Neural crest cell (in vitro differentiated cells): ENCODE data around the gene ZNF343. TPM values are rescaled to one million over a fixed set of nuclear protein-coding genes. Genes with fewer than 3 reads are reported as not detected.
"Not testable (repeated sequence)": the region's sequence is repeated elsewhere in the genome, so short reads cannot be mapped to it uniquely, and the experiment has no call there.

ENCODE experiments used
- DNase-seq: peaks from one replicate; pipeline ENCODE4 v3.0.0; 2021; ENCODE audit warnings: low read depth, mixed read lengths, low spot score
- H3K27ac Mint-ChIP-seq: one replicate; pipeline ENCODE4 v1.8.0; 2021; ENCODE audit warnings: mild to moderate bottlenecking, mixed read lengths; ENCODE audit not compliant: unreplicated experiment
- H3K27me3 Mint-ChIP-seq: 2 replicates; pipeline ENCODE4 v1.8.0; 2021; ENCODE audit warnings: low read depth, mild to moderate bottlenecking, mixed read lengths
- H3K36me3 Mint-ChIP-seq: 2 replicates; pipeline ENCODE4 v1.8.0; 2021; ENCODE audit warnings: low read depth, mild to moderate bottlenecking, mixed read lengths
- H3K4me1 Mint-ChIP-seq: 2 replicates; pipeline ENCODE4 v1.8.0; 2021; ENCODE audit warnings: mixed read lengths
- H3K4me3 Mint-ChIP-seq: one replicate; pipeline ENCODE4 v1.8.0; 2021; ENCODE audit warnings: mild to moderate bottlenecking, mixed read lengths
- H3K9me3 Mint-ChIP-seq: 2 replicates; pipeline ENCODE4 v1.8.0; 2021; ENCODE audit warnings: mixed read lengths
- CTCF ChIP-seq: fragments of 200-600 bp; sonication (generic); conservative IDR thresholded peaks from 2 replicates; pipeline ENCODE4 v1.5.0; 2021; ENCODE audit warnings: antibody characterized with exemption, mild to moderate bottlenecking
- total RNA-seq: library from RNA; stranded (reverse); gene quantifications from 2 replicates; pipeline ENCODE4 v1.2.1, GENCODE V29; 2021

ZNF343 gene
- total RNA-seq, 1 donor from 2014 or later = 12.8 TPM

GRCh38 chr20:2535711-2536559 is 27.2 kb upstream of the ZNF343 start:
- no peaks in the 10 kb centered on the region for H3K36me3 Mint-ChIP-seq
- no peak overlapping the region for H3K4me3 Mint-ChIP-seq
- peaks cover 89% of the 10 kb centered on the region for H3K27me3 Mint-ChIP-seq
- no peak for DNase-seq
- no peak overlapping the region for H3K27ac Mint-ChIP-seq
- H3K9me3 Mint-ChIP-seq = no peaks in the 10 kb centered on the region
- H3K4me1 Mint-ChIP-seq = peaks cover 19% of the 10 kb centered on the region
- no peak for TF ChIP-seq CTCF

GRCh38 chr20:2533118-2533517 is 24.4 kb upstream of the ZNF343 start:
- no peaks in the 10 kb centered on the region for H3K36me3 Mint-ChIP-seq
- TF ChIP-seq CTCF = no peak
- no peak for DNase-seq
- no peak overlapping the region for H3K4me3 Mint-ChIP-seq
- H3K27me3 Mint-ChIP-seq = peaks cover 97% of the 10 kb centered on the region
- H3K4me1 Mint-ChIP-seq = peaks cover 10% of the 10 kb centered on the region
- H3K27ac Mint-ChIP-seq = peak overlapping the region; percentile 27
- no peaks in the 10 kb centered on the region for H3K9me3 Mint-ChIP-seq

GRCh38 chr20:2528671-2529271 is 20.1 kb upstream of the ZNF343 start:
- Mint-ChIP-seq H3K27ac (no peak overlapping the region), H3K4me3 (peak overlapping the region; percentile 45), H3K27me3 (peaks cover 94% of the 10 kb centered on the region), H3K36me3 (no peaks in the 10 kb centered on the region), H3K9me3 (no peaks in the 10 kb centered on the region), H3K4me1 (peaks cover 16% of the 10 kb centered on the region)
- TF ChIP-seq CTCF = no peak
- DNase-seq = no peak

DNA sequence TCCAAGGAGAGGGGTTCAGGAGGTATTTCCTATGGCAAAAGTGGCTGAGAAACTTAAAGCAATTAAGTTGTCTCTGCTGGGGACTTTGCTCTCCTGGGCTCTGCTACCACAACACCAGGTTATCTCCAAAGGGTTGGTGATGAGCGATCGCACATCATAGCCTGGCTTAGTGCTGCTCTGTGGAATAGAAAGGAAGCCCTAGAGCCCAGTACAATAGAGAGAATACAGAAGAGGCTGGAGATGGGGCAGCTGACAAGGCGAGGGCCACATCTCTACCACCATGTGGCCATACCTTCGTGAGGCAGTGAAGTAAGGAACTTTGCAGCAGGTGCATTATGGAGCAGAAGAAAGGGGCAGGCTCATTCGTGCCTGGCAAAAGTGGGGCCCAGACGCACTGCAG is 19.0 kb upstream of the ZNF343 start:
- no peak for DNase-seq
- no peaks in the 10 kb centered on the region for H3K36me3 Mint-ChIP-seq
- H3K9me3 Mint-ChIP-seq = no peaks in the 10 kb centered on the region
- H3K27me3 Mint-ChIP-seq = peaks cover 94% of the 10 kb centered on the region
- TF ChIP-seq CTCF = no peak
- peaks cover 10% of the 10 kb centered on the region for H3K4me1 Mint-ChIP-seq
- no peak overlapping the region for H3K27ac Mint-ChIP-seq
- no peak overlapping the region for H3K4me3 Mint-ChIP-seq

DNA sequence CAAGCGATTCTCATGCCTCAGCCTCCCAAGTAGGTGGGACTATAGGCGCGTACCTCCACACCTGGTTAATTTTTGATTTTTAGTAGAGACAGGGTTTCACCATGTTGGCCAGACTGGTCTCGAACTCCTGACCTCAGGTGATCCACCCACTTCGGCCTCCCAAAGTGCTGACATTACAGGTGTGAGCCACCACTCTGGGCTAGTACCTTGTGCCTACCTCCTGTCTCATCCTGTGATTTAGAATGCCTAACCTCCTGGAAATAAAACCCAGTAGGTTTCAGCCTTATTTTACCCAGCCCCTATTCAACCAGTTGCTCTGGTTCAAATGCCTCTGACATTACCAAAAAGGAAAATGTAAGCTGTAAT is 17.5 kb upstream of the ZNF343 start:
- not testable (repeated sequence) for H3K36me3 Mint-ChIP-seq, H3K9me3 Mint-ChIP-seq, H3K27ac Mint-ChIP-seq, DNase-seq
- Mint-ChIP-seq H3K4me1 (peaks cover 13% of the 10 kb centered on the region), H3K4me3 (peak overlapping the region; percentile 54), H3K27me3 (peaks cover 96% of the 10 kb centered on the region)
